Osteocyte (in vitro differentiated cells): ENCODE data around the gene CYP4B1. TPM values are rescaled to one million over a fixed set of nuclear protein-coding genes. Genes with fewer than 3 reads are reported as not detected.

Source experiments
- DNase-seq: peaks from one replicate; pipeline ENCODE4 v3.0.0; 2021; ENCODE audit warnings: mixed read lengths; ENCODE audit not compliant: unreplicated experiment; ENCODE audit errors: extremely low spot score
- H3K27ac Mint-ChIP-seq: one replicate; pipeline ENCODE4 v1.8.0; 2021; ENCODE audit warnings: mild to moderate bottlenecking, mixed read lengths; ENCODE audit not compliant: unreplicated experiment
- H3K27me3 Mint-ChIP-seq: one replicate; pipeline ENCODE4 v1.8.0; 2021; ENCODE audit warnings: mixed read lengths; ENCODE audit not compliant: unreplicated experiment
- H3K36me3 Mint-ChIP-seq: one replicate; pipeline ENCODE4 v1.8.0; 2021; ENCODE audit warnings: mixed read lengths; ENCODE audit not compliant: unreplicated experiment
- H3K4me1 Mint-ChIP-seq: one replicate; pipeline ENCODE4 v1.8.0; 2021; ENCODE audit warnings: mixed read lengths; ENCODE audit not compliant: unreplicated experiment
- H3K4me3 Mint-ChIP-seq: one replicate; pipeline ENCODE4 v1.8.0; 2021; ENCODE audit warnings: mild to moderate bottlenecking, moderate library complexity, mixed read lengths; ENCODE audit not compliant: unreplicated experiment
- H3K9me3 Mint-ChIP-seq: one replicate; pipeline ENCODE4 v1.8.0; 2021; ENCODE audit warnings: mixed read lengths; ENCODE audit not compliant: unreplicated experiment
- total RNA-seq: library from RNA; stranded (reverse); gene quantifications from 2 replicates; pipeline ENCODE4 v1.2.1, GENCODE V29; 2021
- TF ChIP-seq, protein P1 (sequence below): fragments of 200-600 bp; sonication (generic); IDR thresholded peaks from 2 replicates; pipeline ENCODE4 v1.5.0; 2021; ENCODE audit warnings: antibody characterized with exemption, mild to moderate bottlenecking, moderate library complexity

Gene CYP4B1
- total RNA-seq, 1 donor from 2014 or later = not detected

GRCh38 chr1:46812065-46812963 is 13.5 kb downstream of the CYP4B1 start:
- H3K27me3 Mint-ChIP-seq = no peaks in the 10 kb centered on the region

DNA sequence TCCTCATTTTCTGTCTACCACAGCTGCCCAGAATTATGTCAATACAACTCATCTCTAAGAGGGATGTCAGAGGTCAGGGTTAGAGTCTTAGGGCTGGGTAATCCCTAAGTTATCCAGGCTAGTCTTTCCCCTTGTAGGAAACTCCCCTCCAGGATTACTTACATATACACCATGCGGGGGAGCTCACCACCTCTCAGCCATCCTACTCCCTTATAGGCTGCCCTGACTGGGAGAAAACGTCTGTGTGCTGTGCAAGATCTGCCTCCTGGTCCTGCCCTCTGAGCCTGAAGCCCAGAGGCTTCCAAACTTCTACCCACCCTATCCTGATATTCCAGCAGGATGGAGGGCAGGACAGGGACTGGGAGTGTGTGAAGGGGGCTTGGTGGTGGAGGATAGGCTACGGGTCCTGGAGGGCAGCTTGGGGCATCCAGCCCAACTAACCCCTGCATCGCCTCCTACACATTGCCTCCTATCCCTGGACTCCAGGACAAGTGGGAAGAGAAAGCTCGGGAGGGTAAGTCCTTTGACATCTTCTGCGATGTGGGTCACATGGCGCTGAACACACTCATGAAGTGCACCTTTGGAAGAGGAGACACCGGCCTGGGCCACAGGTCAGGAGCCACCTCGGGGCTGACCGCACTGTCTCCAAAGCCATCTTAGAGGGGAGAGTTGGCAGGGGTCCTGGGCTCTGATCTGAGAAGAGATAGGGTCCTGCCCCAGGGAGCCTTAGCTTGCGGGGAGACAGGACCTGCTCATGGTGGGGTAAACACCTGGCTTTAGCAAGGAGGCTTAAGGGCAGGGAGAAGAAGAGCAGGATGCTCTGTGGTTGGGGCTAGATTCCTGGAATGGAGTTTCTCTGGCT is 14.4 kb downstream of the CYP4B1 start:
- peak; percentile 69 for DNase-seq
- peaks cover 10% of the 10 kb centered on the region for H3K9me3 Mint-ChIP-seq
- TF ChIP-seq, protein P1, sequence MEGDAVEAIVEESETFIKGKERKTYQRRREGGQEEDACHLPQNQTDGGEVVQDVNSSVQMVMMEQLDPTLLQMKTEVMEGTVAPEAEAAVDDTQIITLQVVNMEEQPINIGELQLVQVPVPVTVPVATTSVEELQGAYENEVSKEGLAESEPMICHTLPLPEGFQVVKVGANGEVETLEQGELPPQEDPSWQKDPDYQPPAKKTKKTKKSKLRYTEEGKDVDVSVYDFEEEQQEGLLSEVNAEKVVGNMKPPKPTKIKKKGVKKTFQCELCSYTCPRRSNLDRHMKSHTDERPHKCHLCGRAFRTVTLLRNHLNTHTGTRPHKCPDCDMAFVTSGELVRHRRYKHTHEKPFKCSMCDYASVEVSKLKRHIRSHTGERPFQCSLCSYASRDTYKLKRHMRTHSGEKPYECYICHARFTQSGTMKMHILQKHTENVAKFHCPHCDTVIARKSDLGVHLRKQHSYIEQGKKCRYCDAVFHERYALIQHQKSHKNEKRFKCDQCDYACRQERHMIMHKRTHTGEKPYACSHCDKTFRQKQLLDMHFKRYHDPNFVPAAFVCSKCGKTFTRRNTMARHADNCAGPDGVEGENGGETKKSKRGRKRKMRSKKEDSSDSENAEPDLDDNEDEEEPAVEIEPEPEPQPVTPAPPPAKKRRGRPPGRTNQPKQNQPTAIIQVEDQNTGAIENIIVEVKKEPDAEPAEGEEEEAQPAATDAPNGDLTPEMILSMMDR = no peak
- no peak overlapping the region for H3K27ac Mint-ChIP-seq
- no peak overlapping the region for H3K4me3 Mint-ChIP-seq
- no peaks in the 10 kb centered on the region for H3K27me3 Mint-ChIP-seq
- H3K36me3 Mint-ChIP-seq = no peaks in the 10 kb centered on the region
- no peaks in the 10 kb centered on the region for H3K4me1 Mint-ChIP-seq

More at GRCh38 chr1:46812065-46812963, 13.5 kb downstream of the CYP4B1 start:
- H3K36me3 Mint-ChIP-seq = no peaks in the 10 kb centered on the region
- peaks cover 17% of the 10 kb centered on the region for H3K9me3 Mint-ChIP-seq
- no peak overlapping the region for H3K4me3 Mint-ChIP-seq
- no peaks in the 10 kb centered on the region for H3K4me1 Mint-ChIP-seq
- TF ChIP-seq, protein P1 = no peak
- no peak overlapping the region for H3K27ac Mint-ChIP-seq
- DNase-seq = peak; percentile 72

DNA sequence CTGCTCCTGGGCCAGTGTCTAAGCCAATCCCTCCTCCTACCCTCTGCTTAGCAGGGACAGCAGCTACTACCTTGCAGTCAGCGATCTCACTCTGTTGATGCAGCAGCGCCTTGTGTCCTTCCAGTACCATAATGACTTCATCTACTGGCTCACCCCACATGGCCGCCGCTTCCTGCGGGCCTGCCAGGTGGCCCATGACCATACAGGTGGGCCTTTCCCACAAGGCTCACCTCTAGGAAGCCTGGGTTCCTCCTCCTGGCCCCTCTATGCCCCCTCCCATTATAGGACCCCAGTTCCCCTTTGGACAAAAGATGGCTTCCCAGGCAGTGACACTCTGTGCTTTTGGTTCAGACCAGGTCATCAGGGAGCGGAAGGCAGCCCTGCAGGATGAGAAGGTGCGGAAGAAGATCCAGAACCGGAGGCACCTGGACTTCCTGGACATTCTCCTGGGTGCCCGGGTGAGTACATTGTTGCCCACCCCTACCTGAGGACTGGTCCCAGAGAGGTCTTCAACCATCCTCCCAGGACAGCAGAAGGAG is 15.1 kb downstream of the CYP4B1 start:
- TF ChIP-seq, protein P1 = no peak
- H3K27ac Mint-ChIP-seq = no peak overlapping the region
- H3K9me3 Mint-ChIP-seq = peaks cover 10% of the 10 kb centered on the region
- no peaks in the 10 kb centered on the region for H3K36me3 Mint-ChIP-seq
- peak; percentile 54 for DNase-seq
- no peaks in the 10 kb centered on the region for H3K27me3 Mint-ChIP-seq
- no peak overlapping the region for H3K4me3 Mint-ChIP-seq
- H3K4me1 Mint-ChIP-seq = no peaks in the 10 kb centered on the region

GRCh38 chr1:46815133-46815532 is 16.3 kb downstream of the CYP4B1 start:
- TF ChIP-seq, protein P1 = no peak
- H3K4me3 Mint-ChIP-seq = no peak overlapping the region
- no peaks in the 10 kb centered on the region for H3K36me3 Mint-ChIP-seq
- H3K27me3 Mint-ChIP-seq = no peaks in the 10 kb centered on the region
- H3K9me3 Mint-ChIP-seq = peaks cover 5% of the 10 kb centered on the region
- DNase-seq = peak; percentile 57
- no peak overlapping the region for H3K27ac Mint-ChIP-seq
- H3K4me1 Mint-ChIP-seq = no peaks in the 10 kb centered on the region
